Skin epidermis (tissue), 12 donors: ENCODE measurements around the gene IP6K2.

Source experiments
- H3K27ac ChIP-seq, 21 experiments: fragments of 200-600 bp; sonication (generic) in 11 of 21; one replicate each; pipeline ENCODE4 v1.5.0; 2020; ENCODE audit warnings: mild to moderate bottlenecking in 3 of 21, inconsistent platforms in 2 of 21, moderate library complexity in 2 of 21
- H3K4me3 ChIP-seq, 7 experiments: fragments of 200-600 bp; sonication (generic) in 2 of 7; one replicate each; pipeline ENCODE4 v1.5.0; 2020; ENCODE audit warnings: inconsistent platforms in 2 of 7, mild to moderate bottlenecking in 2 of 7, moderate library complexity in 1 of 7

Gene IP6K2

GRCh38 chr3:48678566-48679380 lies 38.2 kb downstream of the IP6K2 start:
- Histone ChIP-seq H3K4me3 (no peak overlapping the region), H3K27ac (no peak overlapping the region)

GRCh38 chr3:48678056-48678455 lies 39.0 kb downstream of the IP6K2 start:
- H3K4me3 ChIP-seq, result no peak overlapping the region

GRCh38 chr3:48674505-48674904 lies 42.5 kb downstream of the IP6K2 start:
- no peak overlapping the region for H3K27ac ChIP-seq
- H3K4me3 ChIP-seq, result no peak overlapping the region

More at GRCh38 chr3:48678056-48678455, 39.0 kb downstream of the IP6K2 start:
- no peak overlapping the region for H3K27ac ChIP-seq

- Histone ChIP-seq H3K27ac (no peak overlapping the region), H3K4me3 (no peak overlapping the region)
These were observed 44.5 kb downstream of the IP6K2 start for GRCh38 chr3:48672522-48672921.

- peak overlapping the region in 2 of 21 experiments; percentile 17 to 87 for H3K27ac ChIP-seq
- H3K4me3 ChIP-seq, result no peak overlapping the region
These were observed 52.1 kb downstream of the IP6K2 start for GRCh38 chr3:48664929-48665328.

DNA sequence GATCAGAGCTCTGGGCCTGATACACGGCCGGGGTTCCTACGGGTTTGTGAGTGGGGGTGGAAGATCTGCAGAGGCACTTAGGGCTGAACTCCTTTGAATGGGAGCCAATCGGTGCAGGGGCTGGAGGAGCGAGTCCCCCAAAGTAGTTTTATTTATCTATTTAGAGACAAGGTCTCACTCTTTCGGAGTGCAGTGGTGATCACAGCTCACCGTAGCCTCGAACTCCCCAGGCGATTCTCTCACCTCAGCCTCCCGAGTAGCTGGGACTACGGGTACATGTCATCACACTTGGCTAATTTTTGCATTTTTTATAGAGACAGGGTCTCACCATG lies 52.7 kb downstream of the IP6K2 start:
- Histone ChIP-seq H3K27ac (peak overlapping the region in 4 of 21 experiments; percentile 73 to 87 (median 76)), H3K4me3 (peak overlapping the region in 2 of 7 experiments; percentile 51 to 54)

GRCh38 chr3:48663489-48664312 lies 53.3 kb downstream of the IP6K2 start:
- Histone ChIP-seq H3K4me3 (peak overlapping the region; percentile 47 to 57 (median 51)), H3K27ac (peak overlapping the region; percentile 4 to 88 (median 74))

- Histone ChIP-seq H3K27ac (peak within 1 kb of the TSS; percentile 4 to 88 (median 74)), H3K4me3 (peak within 1 kb of the TSS; percentile 47 to 57 (median 51))
These were observed 54.1 kb downstream of the IP6K2 start, which contains the start of gene CELSR3 for GRCh38 chr3:48662753-48663488. CELSR3 (minus strand) TSS chr3:48662886; CDS start chr3:48662634, 252 bp downstream.

DNA sequence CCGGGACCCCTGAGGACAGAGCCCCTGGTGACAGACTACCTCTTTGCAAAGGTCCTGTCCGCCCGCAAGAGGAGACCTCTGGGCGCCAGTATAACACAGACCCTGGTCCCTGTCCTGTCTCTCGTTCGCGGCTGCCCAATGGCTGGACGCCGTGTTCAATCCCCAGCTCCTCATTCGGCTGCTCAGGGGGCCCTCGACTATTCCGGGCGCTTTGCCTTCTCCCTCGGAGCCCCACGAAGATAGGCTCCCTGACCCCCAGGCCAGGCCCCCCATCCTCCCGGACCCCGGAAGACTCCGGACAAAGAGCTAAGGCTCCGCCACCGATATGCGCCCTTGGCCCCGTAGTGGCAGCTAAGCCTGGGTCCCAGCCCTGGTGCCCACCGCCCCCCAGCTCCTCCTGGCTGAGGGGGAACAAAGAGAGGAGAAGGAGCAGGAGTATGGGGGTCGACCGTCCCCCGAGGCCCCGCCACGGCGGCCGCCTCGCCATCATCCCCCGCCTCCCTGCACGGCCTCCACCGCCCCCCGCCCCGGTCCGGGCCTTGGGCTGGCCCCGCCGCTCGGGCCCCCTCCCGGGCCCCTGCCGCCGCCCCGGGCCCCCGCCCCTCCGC lies 54.8 kb downstream of the IP6K2 start:
- Histone ChIP-seq H3K4me3 (peak overlapping the region; percentile 47 to 57 (median 51)), H3K27ac (no peak overlapping the region)

DNA sequence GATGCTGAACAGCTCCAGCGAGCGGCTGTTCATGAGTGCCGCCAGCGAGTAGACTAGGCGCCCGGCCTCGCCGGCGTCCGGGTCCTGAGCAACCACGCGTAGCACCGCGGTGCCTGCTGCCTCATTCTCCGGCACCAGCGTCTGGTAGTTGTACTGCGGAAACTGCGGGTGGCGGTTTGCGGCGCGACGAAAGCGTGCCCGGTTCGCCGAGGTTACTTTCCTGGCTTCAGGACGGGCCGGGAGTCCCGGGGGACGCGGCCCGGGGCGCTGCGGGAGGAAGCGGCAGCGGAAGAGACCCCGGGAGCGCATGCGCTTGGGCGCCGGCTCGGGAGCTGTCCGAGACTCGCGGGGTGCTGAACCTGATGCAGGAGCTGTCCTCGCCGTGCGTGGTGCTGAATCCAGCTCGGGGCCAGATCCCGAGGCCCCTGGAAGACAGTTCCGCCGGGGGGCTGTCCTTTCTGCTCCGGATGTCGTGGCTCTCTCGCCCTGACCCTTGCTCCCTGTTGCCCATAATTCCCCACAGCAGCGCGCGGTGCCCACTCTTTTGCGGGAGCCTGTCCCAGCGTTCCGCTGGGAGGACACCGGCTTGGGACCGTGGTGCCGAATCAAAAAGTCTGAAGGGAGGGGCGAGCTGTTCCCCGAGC lies 55.4 kb downstream of the IP6K2 start:
- peak overlapping the region in 4 of 7 experiments; percentile 16 to 27 (median 24) for H3K4me3 ChIP-seq
- H3K27ac ChIP-seq, result no peak overlapping the region

DNA sequence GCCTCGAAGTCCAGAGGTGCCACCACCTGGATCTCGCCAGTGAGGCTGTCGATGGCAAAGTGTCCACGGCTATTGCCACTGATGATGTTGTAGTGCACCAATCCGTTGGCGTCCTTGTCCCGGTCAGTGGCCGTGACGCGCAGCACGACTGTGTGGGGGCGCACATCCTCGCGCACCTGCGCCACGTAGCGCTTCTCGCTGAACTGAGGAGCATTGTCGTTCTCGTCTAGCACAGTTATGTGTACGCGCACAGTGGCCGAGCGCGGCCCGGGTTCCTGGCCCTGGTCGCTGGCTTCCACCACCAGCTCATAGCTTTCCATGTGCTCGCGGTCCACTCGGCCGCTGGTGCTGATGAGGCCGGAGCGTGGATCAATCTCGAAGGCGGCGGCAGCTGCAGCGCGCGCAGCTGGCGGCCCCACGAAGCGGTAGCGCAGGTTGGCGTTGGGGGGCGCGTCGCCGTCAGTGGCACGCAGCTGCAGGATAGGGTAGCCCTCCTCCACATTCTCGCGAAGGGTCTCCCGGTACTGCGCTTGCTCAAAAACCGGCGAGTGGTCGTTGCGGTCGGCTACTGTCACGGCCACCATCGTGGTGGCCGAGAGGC lies 56.1 kb downstream of the IP6K2 start:
- H3K4me3 ChIP-seq, result peak overlapping the region in 1 of 7 experiments; percentile 20
- no peak overlapping the region for H3K27ac ChIP-seq

DNA sequence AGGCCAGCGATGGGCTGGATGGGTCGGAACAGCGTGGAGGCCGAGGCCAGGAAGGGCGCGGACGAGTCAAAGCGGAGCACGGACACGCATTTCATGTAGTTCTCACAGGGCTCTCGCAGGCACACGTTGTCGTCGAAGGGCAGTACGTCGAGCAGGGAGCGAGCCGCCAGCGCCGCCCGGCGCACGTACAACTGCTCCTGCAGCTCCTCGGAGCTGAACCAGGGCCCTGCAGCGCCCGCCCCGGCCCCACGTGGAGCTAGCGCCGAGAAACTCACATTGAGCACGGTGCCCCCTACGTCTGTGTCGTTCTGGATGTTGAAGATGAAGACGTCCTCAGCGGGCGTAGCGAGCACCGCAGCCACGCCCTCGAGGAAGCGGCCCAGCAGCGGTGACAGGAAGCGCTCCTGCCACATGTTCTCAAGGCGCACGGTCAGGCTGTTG lies 60.2 kb downstream of the IP6K2 start:
- H3K4me3 ChIP-seq, result peak overlapping the region; percentile 37 to 64 (median 54)
- peak overlapping the region in 10 of 21 experiments; percentile 6 to 79 (median 58) for H3K27ac ChIP-seq

DNA sequence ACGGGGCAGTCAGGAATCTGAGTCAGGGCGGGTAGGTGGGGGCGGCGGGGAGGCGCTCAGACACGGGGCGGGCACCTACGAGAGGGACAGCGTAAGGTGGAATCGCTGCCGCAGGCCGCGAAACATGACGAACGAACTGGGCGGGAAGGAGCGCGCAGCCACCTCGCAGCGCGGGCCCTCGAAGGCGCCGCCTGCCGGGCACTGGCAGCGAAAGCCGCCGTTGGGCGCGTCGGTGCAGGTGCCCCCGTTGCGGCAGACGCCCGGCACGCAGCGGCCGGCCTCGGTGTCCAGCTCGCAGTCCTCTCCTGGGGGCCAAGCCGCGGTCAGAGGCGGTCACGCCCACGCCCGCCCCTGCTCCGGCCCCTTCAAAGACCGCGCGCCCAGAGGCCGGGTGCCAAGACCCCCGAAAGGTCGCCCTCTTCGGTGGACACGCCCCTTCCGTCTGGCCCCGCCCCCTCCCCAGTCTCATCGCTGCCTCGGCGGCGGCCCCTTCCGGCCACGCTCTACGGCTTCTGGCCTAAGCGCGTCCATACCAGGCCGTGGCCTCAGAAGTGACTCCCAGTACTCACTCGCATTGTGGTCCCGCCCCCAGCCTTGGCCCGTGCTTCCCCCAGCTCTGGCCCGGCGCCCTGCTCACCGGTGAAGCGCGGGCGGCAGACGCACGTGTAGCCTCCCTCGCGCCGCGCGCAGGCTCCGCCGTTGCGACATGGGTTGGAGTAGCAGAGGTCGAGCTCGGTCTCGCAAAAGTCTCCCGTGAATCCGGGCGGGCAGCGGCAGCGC lies 60.8 kb downstream of the IP6K2 start:
- H3K4me3 ChIP-seq, result peak overlapping the region; percentile 37 to 64 (median 54)

GRCh38 chr3:48655606-48656005 lies 61.4 kb downstream of the IP6K2 start:
- Histone ChIP-seq H3K4me3 (peak overlapping the region; percentile 37 to 64 (median 54)), H3K27ac (peak overlapping the region in 16 of 21 experiments; percentile 6 to 79 (median 51))

More for the DNA sequence above, 60.8 kb downstream of the IP6K2 start:
- peak overlapping the region in 19 of 21 experiments; percentile 6 to 79 (median 43) for H3K27ac ChIP-seq

DNA sequence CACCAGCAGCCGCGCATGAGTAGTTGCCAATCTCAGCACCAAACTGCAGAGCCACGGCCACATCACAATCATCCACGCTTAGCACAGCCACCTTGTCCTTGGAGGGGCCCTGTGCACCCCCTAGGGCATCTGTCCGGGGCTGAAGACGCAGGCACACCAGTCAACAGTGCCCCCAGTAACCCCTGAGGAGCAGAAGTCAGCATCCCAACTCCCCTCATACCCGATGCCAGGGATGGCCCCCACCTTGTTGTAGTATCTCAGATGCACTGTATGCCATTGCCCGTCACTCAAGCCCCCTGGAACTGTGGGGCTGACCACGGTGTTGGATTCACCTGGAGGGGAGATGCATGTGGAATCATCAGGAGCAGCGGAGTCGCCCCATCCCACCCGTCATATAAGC lies 62.0 kb downstream of the IP6K2 start:
- no peak overlapping the region for H3K4me3 ChIP-seq
- H3K27ac ChIP-seq, result peak overlapping the region in 1 of 21 experiments; percentile 73

- Histone ChIP-seq H3K4me3 (no peak overlapping the region), H3K27ac (no peak overlapping the region)
These were observed 63.9 kb downstream of the IP6K2 start for GRCh38 chr3:48652923-48653715.

GRCh38 chr3:48651771-48652170 lies 65.2 kb downstream of the IP6K2 start:
- Histone ChIP-seq H3K4me3 (no peak overlapping the region), H3K27ac (no peak overlapping the region)
